Transverse colon (tissue), 4 donors: ENCODE results near the gene KCNQ2.

Experiments
- POLR2A ChIP-seq: fragments of 450-650 bp; IDR thresholded peaks from one replicate; pipeline ENCODE4 v1.6.1; 2016; ENCODE audit warnings: antibody characterized with exemption, mild to moderate bottlenecking, moderate library complexity
- POLR2AphosphoS5 ChIP-seq, 3 donors: sonication (generic); formaldehyde crosslinking; IDR thresholded peaks; one replicate each; pipeline ENCODE4 v1.6.1; 2016; ENCODE audit warnings: antibody characterized with exemption in 3 of 3
- TF ChIP-seq, protein P1 (sequence below), 5 experiments: fragments of 200-600 bp in 3 of 5; fragments of 450-650 bp in 2 of 5; sonication (generic) in 3 of 5; IDR thresholded peaks; 1 replicate in 2 of 5; 2 replicates in 3 of 5; pipeline ENCODE4 v1.5.1; 2016 to 2017; ENCODE audit warnings: antibody characterized with exemption in 5 of 5, inconsistent platforms in 3 of 5, mild to moderate bottlenecking in 2 of 5, moderate library complexity in 1 of 5

DNA sequence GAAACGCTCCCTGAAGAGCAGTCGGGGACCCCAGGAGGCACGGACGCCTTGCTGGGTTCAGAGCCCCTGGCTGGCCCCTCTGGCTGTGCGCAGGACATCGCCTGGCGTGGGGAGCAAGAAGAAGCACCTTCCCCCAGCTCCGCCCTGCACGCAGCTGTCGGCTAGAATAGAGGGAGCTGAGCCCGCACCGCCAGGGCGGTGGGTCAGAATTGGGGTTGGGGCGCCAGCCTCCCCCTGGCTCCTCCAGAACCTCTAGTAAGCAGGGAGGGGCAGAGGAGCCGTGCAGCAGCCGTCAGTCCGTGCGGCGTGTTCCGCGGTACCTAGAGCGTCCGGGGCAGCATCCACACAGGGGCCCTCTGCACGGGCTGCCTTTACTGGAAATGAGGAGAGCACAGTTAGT lies 53.2 kb downstream of the KCNQ2 start:
- TF ChIP-seq POLR2A (no peak), POLR2AphosphoS5 (IDR thresholded peaks at IDR 0.05) (no peak)
- TF ChIP-seq, protein P1, sequence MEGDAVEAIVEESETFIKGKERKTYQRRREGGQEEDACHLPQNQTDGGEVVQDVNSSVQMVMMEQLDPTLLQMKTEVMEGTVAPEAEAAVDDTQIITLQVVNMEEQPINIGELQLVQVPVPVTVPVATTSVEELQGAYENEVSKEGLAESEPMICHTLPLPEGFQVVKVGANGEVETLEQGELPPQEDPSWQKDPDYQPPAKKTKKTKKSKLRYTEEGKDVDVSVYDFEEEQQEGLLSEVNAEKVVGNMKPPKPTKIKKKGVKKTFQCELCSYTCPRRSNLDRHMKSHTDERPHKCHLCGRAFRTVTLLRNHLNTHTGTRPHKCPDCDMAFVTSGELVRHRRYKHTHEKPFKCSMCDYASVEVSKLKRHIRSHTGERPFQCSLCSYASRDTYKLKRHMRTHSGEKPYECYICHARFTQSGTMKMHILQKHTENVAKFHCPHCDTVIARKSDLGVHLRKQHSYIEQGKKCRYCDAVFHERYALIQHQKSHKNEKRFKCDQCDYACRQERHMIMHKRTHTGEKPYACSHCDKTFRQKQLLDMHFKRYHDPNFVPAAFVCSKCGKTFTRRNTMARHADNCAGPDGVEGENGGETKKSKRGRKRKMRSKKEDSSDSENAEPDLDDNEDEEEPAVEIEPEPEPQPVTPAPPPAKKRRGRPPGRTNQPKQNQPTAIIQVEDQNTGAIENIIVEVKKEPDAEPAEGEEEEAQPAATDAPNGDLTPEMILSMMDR (IDR thresholded peaks at IDR 0.05): no peak
